NB4 (cell line): ENCODE measurements around the gene NOP9.

ENCODE experiments used
- DNase-seq: peaks from one replicate; pipeline ENCODE4 v3.0.0; 2010; ENCODE audit warnings: low read depth
- H3K4me3 ChIP-seq: one replicate; pipeline ENCODE4 v1.5.1; 2011; ENCODE audit warnings: mild to moderate bottlenecking, low read depth, low read length, moderate library complexity
- CTCF ChIP-seq: IDR thresholded peaks from one replicate; pipeline ENCODE4 v1.5.1; 2012; ENCODE audit warnings: low read depth, low read length
- MAX ChIP-seq: IDR thresholded peaks from 2 replicates; pipeline ENCODE4 v1.6.1; 2011; ENCODE audit warnings: low read depth, low read length
- MYC ChIP-seq: IDR thresholded peaks from 2 replicates; pipeline ENCODE4 v1.6.1; 2011; ENCODE audit warnings: low read depth, low read length
- POLR2A ChIP-seq: IDR thresholded peaks from 2 replicates; pipeline ENCODE4 v1.6.1; 2011; ENCODE audit warnings: mild to moderate bottlenecking; ENCODE audit not compliant: insufficient read length; ENCODE audit errors: extremely low read depth

NOP9 gene

GRCh38 chr14:24329073-24329663, 29.5 kb downstream of the NOP9 start:
- no peak for TF ChIP-seq POLR2A
- no peak for TF ChIP-seq MYC
- TF ChIP-seq MAX, result no peak
- DNase-seq, result peak; percentile 54
- H3K4me3 ChIP-seq, result no peak overlapping the region

DNA sequence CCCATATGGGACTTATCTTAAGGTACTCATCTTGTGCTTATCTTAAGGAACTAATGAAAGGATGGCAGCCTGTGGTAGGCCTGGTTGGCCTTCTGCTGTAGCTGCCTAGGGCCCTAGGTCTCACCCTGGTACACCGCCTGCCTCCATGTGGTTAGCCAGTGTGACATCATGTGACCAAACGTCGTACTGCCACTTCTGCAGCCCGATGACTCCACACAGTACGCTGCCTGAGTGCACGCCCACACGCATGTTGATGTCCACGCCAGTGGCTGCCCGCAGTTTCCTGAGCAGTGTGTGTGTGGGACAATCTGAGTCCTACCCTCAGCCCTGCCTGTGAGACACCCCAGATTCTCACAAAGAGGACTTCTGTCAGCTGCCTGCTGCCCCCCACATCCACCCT, 30.1 kb downstream of the NOP9 start:
- TF ChIP-seq MYC (no peak), MAX (0 out of 2 replicates have a peak, but pooled peaks have one; percentile 19)
- H3K4me3 ChIP-seq, result no peak overlapping the region

GRCh38 chr14:24330973-24331674, 31.5 kb downstream of the NOP9 start:
- no peak overlapping the region for H3K4me3 ChIP-seq
- TF ChIP-seq MAX (no peak), MYC (no peak), POLR2A (no peak), CTCF (no peak)
- DNase-seq, result no peak

More for the DNA sequence above, 30.1 kb downstream of the NOP9 start:
- peak; percentile 53 for DNase-seq

DNA sequence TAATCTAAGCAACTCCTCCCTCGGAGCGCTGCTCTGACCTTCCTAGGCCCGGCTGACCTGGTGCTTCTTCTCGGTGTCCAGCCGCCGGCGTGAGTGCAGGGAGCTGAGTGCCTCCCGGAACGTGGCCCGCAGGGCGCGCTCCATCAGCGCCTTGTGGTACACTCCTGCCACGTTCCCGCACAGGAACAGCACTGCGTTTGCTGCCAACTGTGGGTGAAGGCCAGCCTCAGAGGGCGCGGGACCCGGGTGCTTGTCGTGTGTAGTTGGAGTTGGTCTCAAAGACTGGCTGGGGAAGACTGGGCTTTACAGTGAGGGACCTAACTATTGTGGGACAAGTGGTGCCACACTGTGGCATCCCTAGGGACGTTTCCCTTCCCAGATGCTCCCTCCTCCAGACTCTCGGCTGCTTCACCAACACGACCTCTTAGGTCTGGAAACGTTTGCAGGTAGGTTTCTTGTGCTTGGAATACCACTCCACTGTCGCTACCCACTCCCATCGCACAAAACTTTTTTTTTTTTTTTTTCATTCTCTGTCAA, 32.1 kb downstream of the NOP9 start:
- H3K4me3 ChIP-seq, result no peak overlapping the region
- peak; percentile 51 for DNase-seq
- TF ChIP-seq MAX, result no peak
- TF ChIP-seq MYC, result no peak
- no peak for TF ChIP-seq CTCF
- TF ChIP-seq POLR2A, result no peak

DNA sequence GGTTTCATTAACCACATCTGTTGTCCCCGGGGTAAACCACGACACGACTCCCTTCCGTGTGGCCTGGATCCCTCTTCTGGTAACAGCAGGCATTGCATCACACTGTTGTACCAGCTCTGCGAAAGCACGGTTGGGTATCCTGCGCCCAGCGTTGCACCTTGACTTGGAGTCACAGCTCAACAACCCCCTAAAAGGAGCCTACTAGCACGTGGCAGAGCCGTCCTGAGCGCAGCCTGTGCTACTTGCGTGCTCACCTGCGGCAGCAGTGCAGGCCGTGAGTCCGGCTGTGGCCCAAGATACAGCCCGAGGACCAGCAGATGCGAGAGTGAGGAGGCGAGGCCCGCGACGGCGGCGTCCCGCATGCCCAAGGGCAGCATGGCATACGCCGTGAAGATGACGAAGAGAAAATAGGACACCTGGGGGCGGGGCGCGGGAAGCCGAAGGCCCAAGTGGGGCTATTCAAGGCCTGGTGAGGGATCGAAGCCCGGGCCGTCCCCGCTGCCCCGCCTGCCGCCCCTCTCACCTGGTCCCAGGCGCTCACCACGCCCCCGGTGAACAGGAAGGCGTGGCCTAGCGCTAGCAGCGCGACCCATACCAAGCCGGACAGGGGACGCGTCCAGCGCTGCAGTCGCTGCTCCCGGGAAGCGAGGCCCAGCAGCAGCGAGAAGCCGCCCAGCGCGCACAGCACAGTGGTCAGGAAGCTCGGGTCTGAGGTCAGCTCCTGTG, 32.8 kb downstream of the NOP9 start:
- TF ChIP-seq MAX (peak; percentile 73), CTCF (peak; percentile 74), POLR2A (no peak), MYC (peak; percentile 56)
- DNase-seq, result peak; percentile 89
- no peak overlapping the region for H3K4me3 ChIP-seq

GRCh38 chr14:24334431-24335291, 35.0 kb downstream of the NOP9 start, which contains the start of gene ADCY4:
ADCY4 (minus strand) TSS chr14:24335071; CDS start chr14:24334652, 419 bp downstream.
- TF ChIP-seq POLR2A (no peak), CTCF (no peak), MAX (no peak), MYC (no peak)
- H3K4me3 ChIP-seq, result no peak within 1 kb of the TSS
- no peak for DNase-seq
